ENCODE results near the gene ABCC1.
"Not testable (repeated sequence)": the region's sequence is repeated elsewhere in the genome, so short reads cannot be mapped to it uniquely, and the experiment has no call there.

Gene ABCC1

DNA sequence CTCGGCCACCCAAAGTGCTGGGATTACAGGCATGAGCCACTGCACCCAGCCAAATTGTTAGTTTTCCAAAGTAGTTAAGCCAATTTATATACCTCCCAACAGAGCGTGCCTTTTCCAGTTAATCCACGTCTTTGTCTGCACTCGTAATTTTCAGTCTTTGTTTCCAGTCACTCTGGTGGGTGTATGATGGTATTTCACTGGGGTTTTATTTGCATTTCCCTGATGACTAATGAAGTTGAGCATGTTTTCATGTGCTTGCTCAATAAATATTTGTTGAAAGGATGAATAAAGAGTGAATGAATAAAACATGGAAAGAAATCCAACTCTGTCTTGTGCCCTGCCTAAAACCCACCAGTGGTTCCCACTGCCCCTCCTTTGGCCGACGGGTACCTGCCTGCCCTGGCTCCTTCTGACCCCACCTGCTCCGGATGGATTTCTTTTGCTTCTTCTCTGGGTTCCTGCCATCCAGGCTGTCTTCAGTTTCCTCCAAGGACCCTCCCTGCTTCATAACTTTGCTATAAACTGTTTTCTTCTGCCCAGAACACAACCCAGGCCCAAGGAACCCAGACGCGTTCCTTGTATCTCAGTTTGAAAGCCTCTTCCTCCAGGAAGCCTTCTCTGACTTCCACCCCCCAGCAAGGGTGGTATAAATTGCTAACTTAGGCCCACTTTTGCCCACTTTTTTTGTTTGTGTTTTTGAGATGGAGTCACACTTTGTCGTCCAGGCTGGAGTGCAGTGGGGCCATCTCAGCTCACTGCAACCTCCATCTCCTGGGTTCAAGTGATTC lies 3.0 kb upstream of the ABCC1 start:
- FAIRE-seq = no peak

DNA sequence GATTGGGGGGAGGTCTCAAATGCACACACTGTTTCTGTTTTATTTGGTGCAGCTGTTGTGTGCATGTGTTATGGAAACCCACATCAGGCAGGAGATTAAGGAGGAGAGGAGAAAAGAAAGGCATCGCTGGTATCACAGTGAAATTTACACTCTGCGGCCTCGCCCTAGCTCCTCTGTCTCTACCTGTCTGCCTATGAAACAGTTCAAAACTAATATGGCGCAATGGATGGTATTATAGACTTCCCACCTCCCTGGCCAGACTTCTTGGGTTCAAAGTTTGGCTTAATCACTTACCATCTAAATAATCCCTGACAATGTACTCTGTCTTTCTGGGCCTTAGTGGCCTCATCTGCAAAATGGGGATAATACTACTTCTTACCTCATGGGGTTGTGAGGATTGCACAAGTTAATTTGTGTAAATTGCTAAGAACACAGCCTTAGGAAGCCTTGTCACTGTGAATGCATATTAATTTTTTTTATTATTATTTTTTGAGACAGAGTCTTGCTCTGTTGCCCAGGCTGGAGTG lies 1.4 kb upstream of the ABCC1 start:
- FAIRE-seq = no peak

DNA sequence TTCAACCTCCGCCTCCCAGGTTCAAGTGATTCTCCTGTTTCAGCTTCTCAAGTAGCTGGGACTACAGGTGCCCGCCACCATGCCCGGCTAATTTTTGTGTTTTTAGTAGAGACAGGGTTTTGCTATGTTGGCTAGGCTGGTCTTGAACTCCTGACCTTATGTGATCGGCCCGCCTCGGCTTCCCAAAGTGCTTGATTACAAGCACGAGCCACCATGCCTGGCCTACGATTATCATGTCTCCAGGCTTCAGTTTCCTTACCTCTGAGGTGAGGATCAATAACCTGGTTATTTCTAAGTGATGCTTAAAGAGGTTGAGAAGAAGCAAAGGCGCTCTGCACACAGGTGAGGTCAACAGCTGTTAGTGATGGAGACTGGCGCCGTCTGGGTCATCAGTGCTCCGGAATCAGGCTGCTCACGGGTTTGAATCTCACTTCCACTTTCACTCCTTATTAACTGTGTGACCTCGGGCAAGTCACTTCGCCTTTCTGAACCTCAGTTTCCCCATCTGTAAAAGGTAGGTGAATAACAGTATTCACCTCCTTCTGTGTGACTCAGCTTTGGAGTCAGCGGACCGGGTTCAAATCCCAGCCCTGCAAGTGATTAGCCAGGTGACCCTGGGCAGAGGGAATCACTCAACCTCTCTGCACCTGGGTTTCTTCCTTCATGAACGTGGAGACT lies 745 bp upstream of the ABCC1 start:
- no peak for FAIRE-seq

DNA sequence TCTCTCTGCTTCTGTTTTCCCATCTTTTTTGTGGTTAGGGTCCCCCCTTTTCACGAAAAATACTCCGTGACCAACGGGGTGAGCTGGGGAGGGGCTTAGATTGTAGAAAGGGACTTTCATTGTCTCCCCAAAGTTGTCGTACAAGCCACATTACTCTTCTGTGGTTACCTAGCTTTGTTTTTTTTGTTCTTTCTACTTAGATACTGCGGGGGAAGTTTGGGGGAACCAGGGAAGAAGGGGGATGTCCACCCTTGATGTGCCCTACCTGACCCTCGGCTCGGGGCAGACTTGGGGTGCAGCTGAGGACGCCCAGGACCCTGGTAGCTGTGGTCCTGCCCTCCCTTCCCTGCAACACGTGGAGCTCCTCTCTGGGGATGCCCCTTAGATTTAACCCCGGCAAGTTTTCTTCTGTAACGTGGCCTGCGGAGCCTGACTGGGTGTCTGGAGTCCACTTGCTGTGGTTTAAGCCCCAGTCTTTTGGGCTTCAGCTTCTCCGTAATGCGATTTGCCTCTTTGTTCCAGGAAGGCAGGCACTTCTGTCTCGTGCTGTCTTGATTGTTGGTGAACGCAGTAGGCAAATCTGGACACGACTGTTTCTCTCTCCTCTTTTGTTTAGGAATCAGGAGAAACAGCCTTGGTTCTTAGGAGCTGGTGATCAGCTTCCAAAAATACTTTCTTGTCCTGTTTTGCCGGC lies 892 bp downstream of the ABCC1 start:
- no peak for FAIRE-seq

DNA sequence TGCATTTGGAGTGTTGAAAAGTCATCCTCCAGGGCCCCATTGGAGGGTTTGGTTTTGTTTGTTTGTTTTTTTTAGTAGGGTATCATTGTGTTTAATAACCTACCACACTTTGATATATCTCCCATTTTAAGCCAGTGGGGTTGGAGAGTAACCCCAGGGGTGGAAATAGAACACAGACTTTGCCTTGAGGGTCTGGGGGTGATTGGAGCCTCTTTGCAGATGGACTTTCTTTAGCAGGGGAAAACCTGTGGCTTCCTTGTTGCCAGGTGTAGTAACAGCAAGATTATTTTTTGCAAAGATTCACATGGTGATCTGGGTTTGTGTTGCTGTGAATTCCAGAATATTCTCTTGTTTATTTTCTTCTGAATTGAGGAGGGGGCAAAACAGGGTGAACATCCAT lies 1.5 kb downstream of the ABCC1 start:
- FAIRE-seq = no peak

DNA sequence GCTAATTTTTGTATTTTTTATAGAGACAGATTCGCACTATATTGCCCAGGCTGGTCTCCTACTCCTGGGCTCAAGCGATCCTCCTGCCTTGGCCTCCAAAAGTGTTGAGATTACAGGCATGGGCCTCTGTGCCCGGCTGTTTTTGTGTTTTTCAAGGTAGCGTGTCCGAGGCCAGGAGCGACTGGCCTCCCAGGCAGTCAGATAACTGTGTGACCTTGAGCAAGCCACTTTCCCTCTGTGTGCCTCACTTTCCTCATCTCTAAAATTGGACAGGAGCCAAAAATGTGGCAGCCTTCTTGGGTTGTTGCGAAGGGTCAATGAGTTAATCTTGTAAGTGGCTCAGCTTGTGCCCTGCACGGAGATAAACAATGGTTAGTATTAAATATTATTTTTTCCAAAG lies 2.4 kb downstream of the ABCC1 start:
- FAIRE-seq = no peak

DNA sequence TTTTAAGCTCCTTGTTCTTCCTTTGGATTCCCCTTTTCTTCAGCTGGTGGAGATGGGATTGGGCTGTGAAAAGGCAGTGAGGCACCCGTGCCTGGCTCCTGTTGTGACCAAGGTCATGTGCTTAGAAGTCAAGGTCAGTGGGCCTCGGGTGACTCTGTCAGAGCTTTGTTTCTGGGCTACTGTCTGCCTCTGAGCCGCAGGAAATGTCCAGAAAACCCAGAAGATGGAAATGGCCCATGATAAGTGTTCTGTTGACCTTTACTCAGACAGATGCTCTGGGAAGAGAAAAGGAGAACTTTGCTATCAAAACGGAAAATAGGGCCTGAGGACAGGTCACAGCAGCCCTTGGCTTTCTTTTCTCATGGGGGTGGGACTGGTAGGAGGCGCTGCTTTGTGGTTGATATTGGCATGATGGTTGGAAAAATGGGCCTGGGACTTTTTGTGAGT lies 2.9 kb downstream of the ABCC1 start:
- no peak for FAIRE-seq

DNA sequence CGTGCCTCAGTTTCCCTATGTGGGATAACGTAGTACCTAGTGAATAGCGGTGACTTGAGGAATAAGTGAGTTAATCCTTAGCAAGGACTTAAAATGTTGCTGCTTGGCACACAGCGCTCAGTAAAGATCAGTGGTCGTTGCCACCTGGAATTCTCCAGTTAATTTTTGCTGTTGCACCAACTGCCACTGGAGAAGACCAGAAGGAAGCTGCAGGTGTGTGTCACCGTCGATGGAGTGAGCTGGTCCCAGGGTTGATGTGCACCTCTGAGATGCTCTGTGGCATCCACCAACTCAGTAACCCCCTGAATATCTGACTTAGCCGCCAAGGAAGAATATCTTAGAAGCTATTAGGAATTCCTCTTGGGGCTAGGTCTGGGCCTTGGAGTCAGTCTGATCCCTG lies 4.1 kb downstream of the ABCC1 start:
- FAIRE-seq = no peak

DNA sequence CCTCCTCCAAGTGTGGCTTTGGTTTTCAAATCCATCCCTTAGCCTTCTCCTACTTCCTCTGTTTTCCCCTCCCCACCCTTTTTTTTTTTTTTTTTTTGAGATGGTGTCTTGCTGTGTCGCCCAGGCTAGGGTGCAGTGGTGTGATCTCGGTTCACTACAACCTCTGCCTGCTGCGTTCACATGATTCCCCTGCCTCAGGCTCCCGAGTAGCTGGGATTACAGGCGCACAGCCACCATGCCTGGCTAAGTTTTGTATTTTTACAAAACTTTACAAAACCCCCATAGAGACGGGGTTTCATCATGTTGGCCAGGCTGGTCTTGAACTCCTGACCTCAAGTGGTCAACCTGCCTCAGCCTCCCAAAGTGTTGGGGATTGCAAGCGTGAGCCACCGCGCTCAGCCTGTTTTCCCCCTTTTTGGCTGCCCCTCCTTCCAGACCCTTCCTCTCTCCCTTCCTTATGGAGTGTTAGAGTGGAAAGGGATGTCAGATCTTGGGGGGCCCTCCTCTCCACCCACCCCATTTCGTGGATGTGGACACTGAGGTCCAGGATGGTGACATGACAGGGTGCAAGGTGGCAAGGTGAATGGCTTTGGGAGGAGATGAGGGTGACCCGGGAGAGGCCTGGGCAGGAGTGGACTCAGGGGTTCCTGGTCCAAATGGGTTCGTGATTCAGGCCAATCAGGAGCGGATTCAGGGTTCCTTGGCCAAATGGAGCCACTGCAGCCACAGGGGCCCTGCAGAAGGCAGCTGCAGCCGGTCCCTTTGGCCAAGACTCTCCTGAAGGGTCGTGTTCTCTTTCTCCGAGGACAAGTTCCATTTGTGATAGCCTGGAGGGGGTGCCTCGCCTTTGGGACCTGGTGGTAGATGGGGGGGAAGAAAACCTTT lies 4.8 kb downstream of the ABCC1 start:
- FAIRE-seq = no peak

DNA sequence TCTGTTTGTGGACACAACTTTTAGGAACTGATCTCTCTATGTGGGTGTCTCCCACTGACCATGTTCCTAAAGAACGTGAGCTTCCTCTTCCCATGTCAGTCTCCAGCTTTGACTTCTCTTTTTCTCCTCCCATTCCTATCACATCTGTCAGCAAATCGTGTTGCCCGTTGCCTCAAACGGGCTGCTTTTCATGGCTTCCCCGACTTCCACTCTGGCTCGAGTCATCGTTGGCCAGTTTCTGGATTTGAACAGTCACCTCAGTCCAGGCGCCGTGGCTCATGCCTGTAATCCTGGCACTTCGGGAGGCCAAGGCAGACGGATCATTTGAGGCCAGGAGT lies 5.4 kb downstream of the ABCC1 start:
- FAIRE-seq = no peak

DNA sequence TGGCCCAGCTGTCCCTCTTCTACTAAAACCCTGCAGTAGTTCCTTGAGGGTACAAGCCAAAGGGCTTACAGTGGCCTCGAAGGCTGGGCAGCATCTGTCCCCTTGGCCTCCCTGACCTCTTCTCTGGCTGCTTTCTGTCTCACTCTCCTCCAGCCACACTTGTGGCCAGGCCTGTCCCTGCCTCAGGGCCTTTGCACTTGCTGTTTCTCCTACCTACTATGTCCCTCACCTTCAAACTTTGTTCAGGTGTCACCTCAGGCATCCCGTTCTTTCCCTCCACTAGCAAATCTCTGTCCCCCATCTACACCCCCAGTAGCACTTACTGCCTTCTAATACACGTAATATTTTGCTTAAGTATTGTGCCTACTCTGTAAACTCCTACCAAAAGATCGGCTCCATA lies 6.0 kb downstream of the ABCC1 start:
- no peak for FAIRE-seq

DNA sequence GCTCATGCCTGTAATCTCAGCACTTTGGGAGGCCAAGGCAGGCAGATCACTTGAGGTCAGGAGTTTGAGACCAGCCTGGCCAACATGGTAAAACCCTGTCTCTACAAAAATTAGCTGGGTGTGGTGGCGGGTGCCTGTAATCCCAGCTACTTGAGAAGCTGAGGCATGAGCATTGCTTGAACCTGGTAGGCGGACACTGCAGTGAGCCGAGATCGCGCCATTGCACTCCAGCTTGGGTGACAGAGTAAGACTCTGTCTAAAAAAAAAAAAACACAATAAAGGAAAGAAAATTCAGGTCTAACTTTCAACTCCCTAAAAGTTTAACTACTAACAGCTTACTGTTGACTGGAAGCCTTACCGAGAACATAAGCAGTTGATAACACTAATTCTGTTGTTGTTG lies 6.7 kb downstream of the ABCC1 start:
- FAIRE-seq = not testable (repeated sequence)

DNA sequence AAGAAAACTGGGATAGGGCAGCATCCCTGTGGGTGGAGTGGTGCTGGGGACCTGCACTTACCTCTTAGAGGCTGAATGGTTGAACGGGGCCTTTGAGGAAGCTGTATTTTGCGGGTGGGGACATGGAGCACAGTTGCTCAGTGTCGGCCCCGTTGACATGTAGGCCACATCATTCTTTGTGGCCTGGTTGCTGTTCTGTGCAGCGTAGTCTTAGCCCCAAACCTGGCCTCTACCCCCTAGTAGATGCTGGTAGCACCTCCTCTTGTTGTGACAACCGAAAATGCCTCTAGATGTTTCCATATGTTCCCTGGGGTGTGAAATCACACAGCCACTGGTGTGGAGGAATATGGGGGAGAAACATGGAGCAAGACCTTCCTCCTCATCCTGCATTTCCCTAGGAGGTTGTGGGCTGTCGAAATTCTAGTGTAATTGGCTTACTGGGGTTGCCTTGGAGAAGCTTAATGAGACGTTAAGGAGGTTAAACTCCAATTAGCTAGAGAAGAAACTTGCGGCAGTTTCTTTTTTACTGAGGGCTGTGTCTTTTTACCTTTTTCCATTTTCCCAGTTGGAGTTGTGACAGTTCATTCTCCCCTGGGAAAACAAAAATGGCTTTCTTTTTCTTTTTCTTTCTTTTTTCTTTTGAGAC lies 9.4 kb downstream of the ABCC1 start:
- no peak for FAIRE-seq

DNA sequence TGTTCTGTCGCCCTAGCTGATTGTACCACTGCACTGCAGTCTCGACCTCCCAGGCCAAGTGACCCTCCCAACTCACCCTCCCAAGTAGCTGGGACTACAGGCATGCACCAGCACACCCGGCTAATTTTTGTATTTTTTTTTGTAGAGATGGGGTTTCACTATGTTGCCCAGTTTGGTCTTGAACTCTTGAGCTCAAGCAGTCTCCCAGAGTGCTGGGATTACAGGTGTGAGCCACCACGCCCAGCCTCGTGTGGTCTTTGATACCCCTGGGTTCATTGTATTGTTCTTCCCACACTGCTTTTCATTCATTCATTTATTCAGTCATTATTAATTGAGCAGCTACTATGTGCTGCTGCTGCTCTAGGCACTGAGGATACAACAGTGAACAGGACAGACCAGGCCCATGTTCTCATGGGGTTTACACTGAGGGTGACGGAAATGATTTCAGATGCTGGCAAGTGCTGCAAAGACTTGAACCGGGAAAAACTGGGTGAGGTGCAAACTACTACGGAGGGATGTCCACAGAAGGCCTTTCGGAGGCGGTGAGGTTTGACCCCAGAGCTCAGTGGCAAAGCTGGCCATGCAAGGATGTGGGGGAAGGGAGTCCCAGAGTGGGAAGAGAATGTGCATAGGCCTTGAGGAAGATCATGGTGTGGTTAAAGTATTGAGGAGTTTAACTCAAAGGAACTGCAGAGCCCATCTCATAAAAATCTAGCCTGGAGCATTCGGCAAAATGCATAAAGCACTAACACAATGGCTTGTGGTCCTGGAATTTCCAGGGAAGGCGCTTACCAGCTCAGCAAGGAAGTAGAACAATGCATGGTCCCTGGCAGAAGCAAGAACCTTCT lies 10.9 kb downstream of the ABCC1 start:
- no peak for FAIRE-seq

DNA sequence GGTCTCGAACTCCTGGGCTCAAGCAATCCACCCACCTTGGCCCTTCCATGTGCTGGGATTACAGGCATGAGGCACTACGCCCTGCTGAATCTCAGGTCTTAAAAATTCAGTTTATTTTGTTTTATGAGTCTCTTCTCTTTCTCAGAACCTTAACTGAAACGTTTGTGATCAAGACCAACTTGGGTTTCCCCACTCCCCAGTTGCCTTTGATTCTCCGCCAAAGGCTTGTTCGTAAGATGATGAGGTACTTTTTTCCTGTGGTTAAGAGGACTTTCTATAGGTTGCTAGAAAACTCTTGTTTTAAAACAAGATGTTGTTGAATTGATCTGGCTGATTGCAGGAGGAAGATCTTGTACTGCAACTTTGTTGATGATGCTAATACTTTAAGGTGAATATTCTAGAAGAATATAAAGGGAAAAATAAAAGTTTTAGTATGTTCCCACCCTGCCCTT lies 11.7 kb downstream of the ABCC1 start:
- no peak for FAIRE-seq

DNA sequence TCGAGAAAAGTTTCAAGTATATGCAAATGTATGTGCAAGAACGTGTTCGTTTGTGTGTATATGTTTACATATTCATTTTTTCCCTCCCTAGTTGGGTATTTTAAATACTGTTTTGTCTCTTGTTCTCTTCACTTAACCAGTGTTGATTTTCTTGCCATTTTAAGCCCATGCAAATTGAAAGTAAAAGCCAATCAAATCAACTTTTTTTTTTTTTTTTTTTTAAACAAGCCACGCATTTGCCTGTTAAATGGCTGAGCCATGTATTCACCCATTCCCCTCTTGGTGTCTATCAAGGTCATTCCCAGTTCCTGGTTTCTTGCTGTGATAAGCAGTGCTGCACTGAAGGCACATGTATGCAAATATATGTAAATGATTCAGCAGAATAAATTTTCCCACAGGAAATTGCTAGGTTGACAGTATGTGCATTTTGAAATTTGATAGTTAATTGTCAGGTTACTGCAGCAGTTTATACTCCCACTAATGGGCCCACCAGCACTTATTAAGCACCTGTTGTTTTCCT lies 12.2 kb downstream of the ABCC1 start:
- no peak for FAIRE-seq

DNA sequence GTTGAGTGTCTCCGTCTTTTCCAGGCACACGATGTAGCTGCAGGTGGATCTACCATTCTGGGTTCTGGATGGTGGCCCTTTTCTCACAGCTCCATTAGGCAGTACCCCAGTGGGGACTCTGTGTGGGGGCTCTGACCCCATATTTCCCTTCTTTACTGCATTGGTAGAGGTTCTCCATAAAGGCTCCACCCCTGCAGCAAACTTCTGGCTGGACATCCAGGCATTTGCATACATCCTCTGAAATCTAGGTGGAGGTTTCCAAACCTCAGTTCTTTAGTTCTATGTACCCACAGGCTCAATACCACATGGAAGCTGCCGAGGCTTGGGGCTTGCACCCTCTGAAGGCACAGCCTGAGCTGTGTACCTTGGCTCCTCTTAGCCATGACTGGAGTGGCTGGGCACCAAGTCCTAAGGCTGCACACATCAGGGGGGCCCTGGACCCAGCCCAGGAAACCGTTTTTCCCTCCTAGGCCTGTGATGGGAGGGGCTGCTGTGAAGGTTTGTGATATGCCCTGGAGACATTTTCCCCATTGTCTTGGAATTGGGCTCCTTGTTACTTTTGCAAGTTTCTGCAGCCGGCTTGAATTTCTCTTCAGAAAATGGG lies 14.0 kb downstream of the ABCC1 start:
- no peak for FAIRE-seq

DNA sequence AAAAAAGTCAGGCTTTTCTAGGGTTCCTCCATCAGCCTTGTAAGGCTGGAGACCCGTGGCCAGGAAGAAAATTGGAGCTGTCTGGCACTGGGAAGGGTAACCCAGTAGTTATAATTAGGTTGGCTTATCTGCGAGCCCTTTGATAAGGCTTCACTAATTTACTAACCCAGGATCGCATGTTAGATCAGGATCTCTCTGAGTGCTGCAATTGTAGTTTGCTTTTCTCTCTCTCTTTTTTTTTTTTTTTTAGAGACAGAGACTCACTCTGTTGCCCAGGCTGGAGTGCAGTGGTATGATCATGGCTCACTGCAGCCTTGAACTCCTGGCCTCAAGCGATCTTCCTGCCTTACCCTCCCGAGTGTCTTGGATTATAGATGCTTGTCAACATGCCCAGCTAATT lies 17.0 kb downstream of the ABCC1 start:
- FAIRE-seq = no peak

DNA sequence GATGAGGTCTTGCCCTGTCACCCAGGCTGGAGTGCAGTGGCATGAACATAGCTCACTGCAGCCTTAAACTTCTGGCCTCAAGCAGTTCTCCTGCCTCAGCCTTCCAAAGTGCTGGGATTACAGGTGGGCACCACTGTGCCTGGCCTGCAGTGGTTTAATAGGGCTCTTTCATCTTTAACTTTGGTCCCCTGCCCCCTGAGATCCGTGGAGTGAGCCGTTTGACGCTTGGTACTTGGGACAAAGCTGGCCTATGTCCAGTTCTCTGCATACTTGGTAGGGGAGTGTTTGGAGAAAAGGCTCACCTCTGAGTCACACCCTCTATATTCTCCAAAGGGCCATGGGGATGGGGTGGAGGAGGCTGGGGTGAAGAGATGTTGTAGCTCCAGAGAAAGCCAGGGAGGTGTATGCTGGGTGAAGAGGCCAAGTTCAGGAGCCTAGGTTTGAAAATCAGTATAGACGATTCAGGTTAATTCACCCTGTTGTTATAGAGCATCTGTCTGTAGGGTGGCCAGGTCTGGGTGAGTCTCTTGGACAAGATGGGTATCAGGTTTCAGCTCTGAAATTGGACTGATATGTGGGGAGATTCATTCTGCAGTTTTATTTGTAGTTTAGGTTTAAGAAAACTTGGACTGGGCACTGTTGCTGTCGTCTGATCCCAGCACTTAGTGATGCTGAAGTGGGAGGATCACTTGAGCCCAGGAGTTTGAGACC lies 17.6 kb downstream of the ABCC1 start:
- FAIRE-seq = no peak

Data from endometrium (tissue), 2 donors.